ENCODE data around the gene SGIP1. TPM values are rescaled to one million over a fixed set of nuclear protein-coding genes. Genes with fewer than 3 reads are reported as not detected.

The SGIP1 gene
- polyA plus RNA-seq, 3 donors = not detected

GRCh38 chr1:66642992-66643391 lies 109.0 kb downstream of the SGIP1 start:
- no peaks in the 10 kb centered on the region for H3K27me3 ChIP-seq (ENCODE audit: control insufficient read depth in 2 of 2, insufficient read depth in 2 of 2, low read length in 2 of 2)
- Mint-ChIP-seq H3K4me1 (no peaks in the 10 kb centered on the region), H3K36me3 (no peaks in the 10 kb centered on the region), H3K9me3 (peaks cover 0 to 2% (median 0%) of the 10 kb centered on the region in 7 donors), H3K4me3 (no peak overlapping the region), H3K27me3 (ENCODE audit: low read depth in 3 of 3) (peaks cover 0 to 3% (median 0%) of the 10 kb centered on the region in 3 donors), H3K27ac (no peak overlapping the region)
- no peaks in the 10 kb centered on the region for H4K20me1 ChIP-seq (ENCODE audit: insufficient read depth, low read length)
- no peak overlapping the region for H2AFZ ChIP-seq (ENCODE audit: insufficient read depth, low read depth, low read length, poor library complexity, severe bottlenecking)
- DNase-seq = no peak
- H3K4me3 ChIP-seq (replicated peaks in 1 of 3; ENCODE audit: low read depth in 2 of 3, low read length in 3 of 3) = no peak overlapping the region
- no peak overlapping the region for H3K9ac ChIP-seq (ENCODE audit: insufficient read depth, low read length, poor library complexity, severe bottlenecking)
- H3K9me3 ChIP-seq (replicated peaks in 1 of 2; ENCODE audit: control insufficient read depth in 1 of 2, insufficient read depth in 1 of 2, low read length in 2 of 2) = no peaks in the 10 kb centered on the region
- intact Hi-C loops (cut with micrococcal nuclease) = no loop called here
- TF ChIP-seq CTCF (IDR thresholded peaks at IDR 0.05) = no peak
- no peak overlapping the region for H3K4me2 ChIP-seq (replicated peaks; ENCODE audit: extremely low read depth, low read length, poor library complexity, severe bottlenecking)
- H3K36me3 ChIP-seq (replicated peaks in 1 of 2; ENCODE audit: control insufficient read depth in 1 of 2, insufficient read depth in 2 of 2, low read length in 2 of 2) = no peaks in the 10 kb centered on the region
- no CpG with 5 or more reads among the region's 3 CpGs for WGBS (ENCODE audit: insufficient coverage)
- H3K27ac ChIP-seq (ENCODE audit: low read depth in 1 of 2, low read length in 2 of 2) = no peak overlapping the region
- H3K4me1 ChIP-seq (ENCODE audit: control insufficient read depth in 1 of 2, insufficient read depth in 2 of 2, low read length in 2 of 2) = no peaks in the 10 kb centered on the region
- H3K79me2 ChIP-seq (ENCODE audit: insufficient read depth, low read length) = no peaks in the 10 kb centered on the region

GRCh38 chr1:66644331-66644730 lies 110.4 kb downstream of the SGIP1 start:
- H3K27me3 ChIP-seq (ENCODE audit: control insufficient read depth in 2 of 2, insufficient read depth in 2 of 2, low read length in 2 of 2) = no peaks in the 10 kb centered on the region
- Mint-ChIP-seq H3K27me3 (ENCODE audit: low read depth in 3 of 3) (peaks cover 0 to 3% (median 0%) of the 10 kb centered on the region in 3 donors), H3K4me1 (peaks cover 8% of the 10 kb centered on the region), H3K36me3 (no peaks in the 10 kb centered on the region), H3K9me3 (peaks cover 0 to 2% (median 0%) of the 10 kb centered on the region in 7 donors), H3K27ac (no peak overlapping the region), H3K4me3 (no peak overlapping the region)
- H3K36me3 ChIP-seq (replicated peaks in 1 of 2; ENCODE audit: control insufficient read depth in 1 of 2, insufficient read depth in 2 of 2, low read length in 2 of 2) = no peaks in the 10 kb centered on the region
- no peaks in the 10 kb centered on the region for H3K9me3 ChIP-seq (replicated peaks in 1 of 2; ENCODE audit: control insufficient read depth in 1 of 2, insufficient read depth in 1 of 2, low read length in 2 of 2)
- no CpG with 5 or more reads among the region's 3 CpGs for WGBS (ENCODE audit: insufficient coverage)
- H3K79me2 ChIP-seq (ENCODE audit: insufficient read depth, low read length) = no peaks in the 10 kb centered on the region
- no peak overlapping the region for H2AFZ ChIP-seq (ENCODE audit: insufficient read depth, low read depth, low read length, poor library complexity, severe bottlenecking)
- H3K27ac ChIP-seq (ENCODE audit: low read depth in 1 of 2, low read length in 2 of 2) = no peak overlapping the region
- intact Hi-C loops (cut with micrococcal nuclease) = no loop called here
- H3K4me1 ChIP-seq (ENCODE audit: control insufficient read depth in 1 of 2, insufficient read depth in 2 of 2, low read length in 2 of 2) = peaks cover 5 to 8% of the 10 kb centered on the region in 2 donors
- no peaks in the 10 kb centered on the region for H4K20me1 ChIP-seq (ENCODE audit: insufficient read depth, low read length)
- no peak overlapping the region for H3K9ac ChIP-seq (ENCODE audit: insufficient read depth, low read length, poor library complexity, severe bottlenecking)
- no peak for DNase-seq
- TF ChIP-seq CTCF (IDR thresholded peaks at IDR 0.05) = no peak
- H3K4me2 ChIP-seq (replicated peaks; ENCODE audit: extremely low read depth, low read length, poor library complexity, severe bottlenecking) = no peak overlapping the region
- no peak overlapping the region for H3K4me3 ChIP-seq (replicated peaks in 1 of 3; ENCODE audit: low read depth in 2 of 3, low read length in 3 of 3)

All from CD14-positive monocyte (primary cell).